WTC11 (cell line): ENCODE results near the gene SLC16A8. TPM values are rescaled to one million over a fixed set of nuclear protein-coding genes. Genes with fewer than 3 reads are reported as not detected.
A peak's percentile ranks its signal among the peaks of the same experiment; 100 is the strongest.

Experiments used
- ATAC-seq: fragments of 200-7000 bp; cut with Tn5 transposase; 2 replicates; pipeline ENCODE4 v1.10.0; 2021; ENCODE audit warnings: mild to moderate bottlenecking, moderate library complexity
- CTCF ChIA-PET: fragments of 300-600 bp; sonication (Branson Sonifier 250); formaldehyde crosslinking; loops from one replicate; lab custom pipeline; 2021; ENCODE audit warnings: antibody characterized with exemption; lab: Charles Lee
- POLR2A ChIA-PET: fragments of 350-600 bp; sonication (Branson Sonifier 250); formaldehyde crosslinking; loops from one replicate; lab custom pipeline; 2021; ENCODE audit warnings: antibody characterized with exemption; lab: Charles Lee
- DNase-seq: peaks from one replicate; pipeline ENCODE4 v3.0.0; 2021; ENCODE audit warnings: low spot score
- H3K27ac Mint-ChIP-seq: 2 replicates; pipeline ENCODE4 v1.8.0; 2021; ENCODE audit warnings: mixed read lengths
- H3K27me3 Mint-ChIP-seq: 2 replicates; pipeline ENCODE4 v1.8.0; 2021; ENCODE audit warnings: low read depth, mild to moderate bottlenecking, moderate library complexity, mixed read lengths
- H3K36me3 Mint-ChIP-seq: 2 replicates; pipeline ENCODE4 v1.8.0; 2021; ENCODE audit warnings: mixed read lengths
- H3K4me1 Mint-ChIP-seq: 2 replicates; pipeline ENCODE4 v1.8.0; 2022; ENCODE audit warnings: mixed read lengths
- H3K4me3 Mint-ChIP-seq: 2 replicates; pipeline ENCODE4 v1.8.0; 2021; ENCODE audit warnings: mild to moderate bottlenecking, moderate library complexity, mixed read lengths
- H3K9me3 Mint-ChIP-seq: 2 replicates; pipeline ENCODE4 v1.8.0; 2021; ENCODE audit warnings: mixed read lengths
- E2F5 ChIP-seq: sonication (generic); formaldehyde crosslinking; IDR thresholded peaks from 2 replicates; pipeline ENCODE4 v1.8.1; 2022; ENCODE audit warnings: mild to moderate bottlenecking, moderate library complexity, missing genetic modification reagents
- ERG ChIP-seq: fragments of 250-450 bp; sonication (Bioruptor Pico); IDR thresholded peaks from 2 replicates; pipeline ENCODE4 v1.8.0; 2021; ENCODE audit warnings: mild to moderate bottlenecking
- GABPB1 ChIP-seq: sonication (generic); formaldehyde crosslinking; IDR thresholded peaks from 2 replicates; pipeline ENCODE4 v1.8.1; 2023; ENCODE audit warnings: mild to moderate bottlenecking, missing genetic modification reagents
- HMGXB4 ChIP-seq: sonication (generic); formaldehyde crosslinking; IDR thresholded peaks from 2 replicates; pipeline ENCODE4 v1.8.1; 2023; ENCODE audit warnings: mild to moderate bottlenecking, moderate library complexity, missing genetic modification reagents
- KAT7 ChIP-seq: sonication (generic); formaldehyde crosslinking; IDR thresholded peaks from 2 replicates; pipeline ENCODE4 v1.8.1; 2023; ENCODE audit warnings: missing genetic modification reagents, mild to moderate bottlenecking, borderline replicate concordance
- MYBL2 ChIP-seq: sonication (generic); formaldehyde crosslinking; IDR thresholded peaks from 2 replicates; pipeline ENCODE4 v1.8.1; 2023; ENCODE audit warnings: mild to moderate bottlenecking, moderate library complexity, missing genetic modification reagents
- RELA ChIP-seq: sonication (generic); formaldehyde crosslinking; IDR thresholded peaks from 2 replicates; pipeline ENCODE4 v1.8.1; 2022; ENCODE audit warnings: missing genetic modification reagents, mild to moderate bottlenecking, borderline replicate concordance
- SMAD4 ChIP-seq: sonication (generic); formaldehyde crosslinking; IDR thresholded peaks from 2 replicates; pipeline ENCODE4 v1.8.0; 2022; ENCODE audit warnings: mild to moderate bottlenecking, missing genetic modification reagents
- STAT6 ChIP-seq: sonication (generic); formaldehyde crosslinking; conservative IDR thresholded peaks from 2 replicates; pipeline ENCODE4 v1.8.1; 2023; ENCODE audit warnings: mild to moderate bottlenecking, low read depth, missing genetic modification reagents, moderate library complexity
- TP53 ChIP-seq: sonication (generic); formaldehyde crosslinking; IDR thresholded peaks from 2 replicates; pipeline ENCODE4 v1.8.1; 2023; ENCODE audit warnings: mild to moderate bottlenecking, missing genetic modification reagents
- USF2 ChIP-seq: sonication (generic); formaldehyde crosslinking; IDR thresholded peaks from 2 replicates; pipeline ENCODE4 v1.8.1; 2023; ENCODE audit warnings: mild to moderate bottlenecking, missing genetic modification reagents, moderate library complexity
- ZBTB43 ChIP-seq: sonication (generic); formaldehyde crosslinking; IDR thresholded peaks from 2 replicates; pipeline ENCODE4 v1.8.1; 2023; ENCODE audit warnings: mild to moderate bottlenecking, missing genetic modification reagents
- ZNF232 ChIP-seq: sonication (generic); formaldehyde crosslinking; IDR thresholded peaks from 2 replicates; pipeline ENCODE4 v1.8.0; 2022; ENCODE audit warnings: mild to moderate bottlenecking, missing genetic modification reagents
- ZNF263 ChIP-seq: sonication (generic); formaldehyde crosslinking; IDR thresholded peaks from 2 replicates; pipeline ENCODE4 v1.8.1; 2022; ENCODE audit warnings: low read depth, mild to moderate bottlenecking, moderate library complexity, missing genetic modification reagents
- ZNF317 ChIP-seq: sonication (generic); formaldehyde crosslinking; IDR thresholded peaks from 2 replicates; pipeline ENCODE4 v1.8.1; 2023; ENCODE audit warnings: low read depth, mild to moderate bottlenecking, moderate library complexity, missing genetic modification reagents, borderline replicate concordance
- ZNF416 ChIP-seq: fragments of 250-450 bp; sonication (Bioruptor Pico); IDR thresholded peaks from 2 replicates; pipeline ENCODE4 v1.9.0; 2021; ENCODE audit warnings: mild to moderate bottlenecking, inconsistent platforms
- total RNA-seq: library from RNA; stranded (reverse); gene quantifications from 3 replicates; pipeline ENCODE4 v1.2.3, GENCODE V29; 2021

SLC16A8 gene
- total RNA-seq, 1 experiment from 2014 or later = 0.57 TPM

GRCh38 chr22:38034278-38034882 lies 49.6 kb downstream of the SLC16A8 start (continued):
- no peak for TF ChIP-seq ERG
- TF ChIP-seq, all 79 proteins: peak for 18

GRCh38 chr22:38033522-38034277 lies 50.3 kb downstream of the SLC16A8 start:
- ATAC-seq = no peak
- H3K4me1 Mint-ChIP-seq = peaks cover 31% of the 10 kb centered on the region
- H3K27me3 Mint-ChIP-seq = no peaks in the 10 kb centered on the region; the same call in 1 of the 2 replicates
- TF ChIP-seq E2F5 (0 out of 2 replicates have a peak, but pooled peaks have one; percentile 9), USF2 (CRISPR knock-in tag) (no peak), KAT7 (CRISPR knock-in tag) (no peak), STAT6 (CRISPR knock-in tag) (no peak), TP53 (CRISPR knock-in tag) (no peak), ZNF317 (CRISPR knock-in tag) (no peak), ZNF416 (CRISPR knock-in tag) (no peak), ZBTB43 (CRISPR knock-in tag) (0 out of 2 replicates have a peak, but pooled peaks have one; percentile 18)
- peak overlapping the region; percentile 34 for H3K27ac Mint-ChIP-seq
- CTCF ChIA-PET = interaction anchor here (0.6 to 2.4 kb wide), 19 partner anchors 9 to 171 kb away, joined by 3 to 58 read pairs (median 4); partner anchors contain the start of gene SOX10
- no peaks in the 10 kb centered on the region for H3K9me3 Mint-ChIP-seq
- no peaks in the 10 kb centered on the region for H3K36me3 Mint-ChIP-seq
- no peak overlapping the region for H3K4me3 Mint-ChIP-seq
- POLR2A ChIA-PET = interaction anchor here (0.6 to 1.8 kb wide), 7 partner anchors 11 to 273 kb away, joined by 3 to 6 read pairs (median 3); no protein-coding TSS in a partner anchor
- DNase-seq = no peak

- Mint-ChIP-seq H3K27ac (no peak overlapping the region), H3K9me3 (no peaks in the 10 kb centered on the region), H3K4me1 (peaks cover 31% of the 10 kb centered on the region), H3K27me3 (no peaks in the 10 kb centered on the region; the same call in 1 of the 2 replicates), H3K4me3 (no peak overlapping the region), H3K36me3 (no peaks in the 10 kb centered on the region)
- POLR2A ChIA-PET = no interaction called here
- CTCF ChIA-PET = interaction anchor here (0.6 to 3.1 kb wide), 4 partner anchors 19 to 71 kb away, joined by 3 to 37 read pairs (median 14); partner anchors contain the start of gene SOX10
- DNase-seq (no peak), ATAC-seq (no peak)
- no peak for TF ChIP-seq ZNF263
- TF ChIP-seq GABPB1 (CRISPR knock-in tag) = peak; percentile 51
- TF ChIP-seq USF2 (CRISPR knock-in tag) = no peak
- no peak for TF ChIP-seq MYBL2 (CRISPR knock-in tag)
- no peak for TF ChIP-seq ZNF232 (CRISPR knock-in tag)
- no peak for TF ChIP-seq RELA (CRISPR knock-in tag)
- TF ChIP-seq SMAD4 (CRISPR knock-in tag) = no peak
- TF ChIP-seq HMGXB4 (CRISPR knock-in tag) = 0 out of 2 replicates have a peak, but pooled peaks have one; percentile 5
Observed at GRCh38 chr22:38032681-38033521, 51.1 kb downstream of the SLC16A8 start.
